GM21423 (cell line): ENCODE data around the gene TRPM1.

Experiments used
- ATAC-seq: cut with Tn5 transposase; IDR thresholded peaks from one replicate; pipeline ENCODE4 v1.9.1; 2021; ENCODE audit warnings: mild to moderate bottlenecking, moderate library complexity; ENCODE audit not compliant: unreplicated experiment

TRPM1 gene

GRCh38 chr15:31049682-31050615 lies 51.6 kb downstream of the TRPM1 start:
- ATAC-seq = no peak

DNA sequence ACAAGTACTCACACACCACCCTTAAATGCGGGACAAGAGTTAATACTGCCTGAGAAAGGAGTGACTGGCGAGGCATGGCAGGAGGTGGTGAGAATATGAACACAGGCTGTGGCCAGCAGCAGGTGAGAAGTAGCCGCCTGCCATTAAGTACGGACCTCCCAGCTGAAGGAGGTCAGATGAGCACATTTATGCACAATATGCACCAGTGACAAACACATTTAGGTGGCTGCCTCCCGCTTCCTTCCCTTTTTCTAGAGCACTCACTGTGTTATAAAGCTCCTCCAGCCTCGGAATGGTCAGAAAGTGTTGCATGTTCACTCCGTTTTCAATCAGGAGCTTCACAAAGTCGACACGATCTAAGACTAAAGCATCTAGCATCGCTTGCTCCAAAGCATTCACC lies 52.4 kb downstream of the TRPM1 start:
- ATAC-seq = no peak

- ATAC-seq = no peak
Measured at GRCh38 chr15:31047437-31047836, 54.1 kb downstream of the TRPM1 start.

- no peak for ATAC-seq
Measured at GRCh38 chr15:31046759-31047359, 54.7 kb downstream of the TRPM1 start.

DNA sequence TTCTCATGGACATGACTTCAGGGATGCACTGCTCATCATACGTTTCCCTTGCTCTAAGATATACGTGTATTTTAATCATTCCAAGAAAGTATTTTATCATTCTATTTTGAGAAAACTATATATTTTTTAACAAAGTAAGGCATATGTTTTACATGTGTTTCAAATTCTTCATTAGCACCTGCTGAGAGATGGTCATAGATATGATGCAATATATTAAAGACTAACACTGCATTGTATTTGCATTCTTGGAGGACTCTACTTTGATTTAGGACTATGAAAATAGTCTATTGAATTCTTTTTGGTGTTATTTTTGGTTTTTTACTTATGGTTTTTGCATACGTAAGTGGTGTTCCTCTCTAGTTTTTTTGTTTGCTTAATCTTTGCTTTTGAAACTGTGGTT lies 55.9 kb downstream of the TRPM1 start:
- no peak for ATAC-seq

DNA sequence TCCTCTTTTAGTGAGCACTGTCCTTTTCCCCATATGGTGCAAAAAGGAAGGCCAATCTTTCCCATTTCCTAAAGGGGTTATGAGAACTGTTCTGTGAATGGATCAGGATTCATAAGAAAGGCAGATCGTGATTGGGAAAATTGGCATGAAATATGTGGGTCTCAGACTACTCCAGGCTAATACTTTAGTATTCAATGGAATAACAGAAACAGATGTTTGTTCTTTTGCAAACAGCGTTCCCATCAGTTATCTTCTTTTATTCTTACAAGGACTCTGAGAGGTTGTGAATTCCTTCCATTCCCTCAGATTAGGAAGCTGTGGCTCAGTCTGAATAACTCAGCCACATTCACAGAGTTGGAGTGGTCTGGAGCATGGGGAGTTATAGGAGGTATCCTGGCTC lies 58.8 kb downstream of the TRPM1 start:
- ATAC-seq = no peak

DNA sequence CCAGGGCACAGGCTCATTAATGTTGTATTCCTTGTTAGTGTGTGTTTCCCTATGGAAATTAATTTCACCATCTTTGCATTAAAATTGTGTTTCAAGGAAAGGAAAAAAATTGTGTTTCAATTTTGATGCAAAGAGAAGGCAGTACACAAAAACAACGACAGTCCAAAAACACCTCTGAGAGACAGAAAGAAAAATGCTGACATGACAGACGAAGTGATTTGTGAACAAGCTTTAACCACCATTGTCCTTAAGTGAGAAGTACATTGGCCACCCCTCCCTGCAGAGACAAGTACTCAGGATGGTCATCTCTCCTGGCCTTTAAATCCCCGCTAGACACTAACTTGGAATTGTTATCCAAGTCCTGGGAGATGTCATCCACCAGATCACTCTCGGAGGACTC lies 59.9 kb downstream of the TRPM1 start:
- ATAC-seq = no peak

GRCh38 chr15:31040611-31041010 lies 60.9 kb downstream of the TRPM1 start:
- ATAC-seq = no peak

- no peak for ATAC-seq
Measured at GRCh38 chr15:31039961-31040360, 61.6 kb downstream of the TRPM1 start.

GRCh38 chr15:31037731-31038477 lies 63.6 kb downstream of the TRPM1 start:
- ATAC-seq = no peak

GRCh38 chr15:31036783-31037182 lies 64.7 kb downstream of the TRPM1 start:
- ATAC-seq = no peak

DNA sequence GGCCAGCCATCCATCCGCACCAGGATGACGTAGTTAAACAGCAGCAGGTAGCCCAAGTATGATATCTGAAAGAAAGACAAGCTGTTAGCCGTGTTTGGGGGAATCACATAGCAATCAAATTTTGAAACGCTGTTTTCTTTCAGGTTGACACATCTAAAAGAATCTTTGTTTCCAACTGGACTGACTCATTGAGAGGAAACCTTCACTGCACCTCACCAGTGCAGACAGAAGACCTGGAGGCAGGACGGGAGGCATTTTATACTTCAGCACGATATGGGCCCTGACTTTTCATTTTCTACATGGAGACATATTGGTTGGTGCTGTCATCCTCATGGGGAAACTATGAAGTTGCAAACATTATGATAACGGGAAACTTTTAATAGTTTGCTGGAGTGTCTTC lies 65.9 kb downstream of the TRPM1 start:
- ATAC-seq = no peak

DNA sequence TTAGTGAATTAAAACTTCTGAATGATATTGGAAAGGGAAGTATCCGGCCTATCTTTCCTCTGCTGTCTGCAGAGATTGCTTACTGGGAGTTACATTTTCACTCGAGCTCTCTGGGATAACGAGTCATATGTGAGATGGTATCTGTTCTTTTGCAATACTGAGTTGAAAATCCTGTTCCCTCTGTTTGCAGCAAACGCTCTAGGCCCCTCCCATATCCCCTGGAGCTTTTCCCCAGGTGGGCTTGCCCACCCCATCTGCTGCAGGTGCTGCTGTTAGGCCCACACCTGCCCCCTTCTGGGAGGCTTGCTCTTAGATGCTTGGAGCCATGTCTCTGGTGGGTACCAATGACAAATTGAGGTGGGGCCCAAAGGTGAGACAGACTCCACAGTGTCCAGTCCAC lies 67.4 kb downstream of the TRPM1 start:
- ATAC-seq = no peak

DNA sequence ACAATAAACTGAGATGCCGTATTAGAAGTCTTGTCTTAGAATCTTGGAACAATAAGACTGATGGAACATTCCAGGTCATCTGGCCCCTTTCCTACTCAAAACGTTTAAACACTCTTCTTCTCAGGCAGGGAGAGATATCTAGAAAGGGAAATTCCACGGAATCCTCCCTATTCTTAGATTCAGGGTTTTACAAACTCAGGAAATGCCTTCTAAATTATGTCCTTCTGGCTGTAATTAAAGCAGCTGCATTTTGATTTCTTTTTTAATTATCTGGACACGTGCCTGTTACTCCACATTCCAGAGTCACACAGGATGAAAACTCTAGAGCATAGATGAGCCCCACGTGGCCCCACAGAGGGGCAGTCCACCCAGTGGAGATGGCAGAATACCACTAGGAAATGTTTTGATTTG lies 68.6 kb downstream of the TRPM1 start:
- ATAC-seq = no peak

GRCh38 chr15:31031471-31032067 lies 70.0 kb downstream of the TRPM1 start:
- peak; percentile 96 for ATAC-seq

DNA sequence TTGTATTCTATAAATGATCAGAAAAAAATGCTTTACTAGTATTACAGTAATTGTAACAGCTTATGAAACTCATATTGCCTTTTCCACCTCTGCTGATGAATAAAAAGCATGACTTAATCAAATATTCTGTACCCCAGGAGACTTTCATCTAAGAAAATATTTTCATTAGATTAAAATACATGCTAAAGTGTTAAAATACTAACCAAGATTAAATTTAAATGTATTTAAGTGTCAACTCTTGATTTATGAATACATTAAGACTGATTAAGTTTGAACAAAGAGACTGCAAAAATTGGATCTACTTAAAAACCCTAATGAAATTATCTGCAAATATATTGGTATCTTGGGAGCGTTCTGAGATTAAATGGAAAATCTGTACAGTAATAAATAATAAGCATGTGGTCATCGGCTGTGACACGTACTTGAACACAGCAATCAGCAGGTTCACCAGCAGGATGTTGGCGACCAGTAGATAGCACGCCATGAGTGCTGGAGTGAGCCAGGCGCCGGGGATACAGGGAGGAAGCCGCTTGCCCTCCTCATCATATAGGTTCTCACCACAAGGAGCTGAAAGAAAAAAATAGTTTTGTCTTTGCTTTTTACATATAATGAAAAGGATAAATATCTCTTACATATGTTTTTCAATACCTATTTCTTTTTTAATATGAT lies 73.5 kb downstream of the TRPM1 start:
- ATAC-seq = no peak

DNA sequence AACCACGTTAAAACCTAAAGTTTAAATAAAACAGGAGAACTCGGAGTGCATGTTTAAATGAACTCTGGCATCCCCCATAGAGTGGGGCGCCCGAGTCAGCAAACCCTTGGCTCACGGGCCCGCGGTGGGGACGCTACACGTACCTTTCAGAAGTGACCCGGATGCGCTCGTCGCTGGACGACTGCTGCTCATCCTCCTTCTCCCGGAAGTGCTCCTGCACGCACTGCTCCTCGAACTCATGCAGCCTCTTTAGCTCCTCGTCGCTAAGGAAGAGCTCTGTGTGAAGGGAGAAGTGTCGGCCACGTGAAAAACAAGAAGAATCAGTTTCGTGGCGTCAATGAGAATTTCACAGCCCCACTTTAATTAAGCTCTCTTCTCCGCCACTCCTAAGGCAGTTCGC lies 75.5 kb downstream of the TRPM1 start:
- ATAC-seq = no peak

- no peak for ATAC-seq
Measured at GRCh38 chr15:31024979-31025378, 76.5 kb downstream of the TRPM1 start.

GRCh38 chr15:31024330-31024729 lies 77.2 kb downstream of the TRPM1 start:
- ATAC-seq = no peak

DNA sequence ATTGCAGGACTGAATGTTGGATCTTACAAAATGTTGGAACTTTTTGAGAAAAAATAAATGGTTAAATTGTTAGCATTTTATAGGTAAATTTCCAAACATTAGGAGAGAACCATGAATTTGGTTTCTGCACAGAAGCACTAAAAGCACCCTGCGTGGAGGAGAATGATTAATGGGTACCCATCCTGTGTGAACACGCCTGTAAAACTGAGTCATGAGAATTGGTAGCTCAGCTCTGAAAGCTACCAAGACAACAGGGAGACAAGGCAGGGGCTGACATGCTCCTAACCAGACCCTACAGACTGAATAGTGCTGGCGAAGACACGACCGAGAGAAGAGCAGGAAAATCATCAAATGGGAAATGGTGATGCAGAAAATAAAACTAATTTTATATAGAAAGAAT lies 77.7 kb downstream of the TRPM1 start:
- no peak for ATAC-seq
